ENCODE results near the gene HSPA6.
"Not testable (repeated sequence)": the region's sequence is repeated elsewhere in the genome, so short reads cannot be mapped to it uniquely, and the experiment has no call there.

DNA sequence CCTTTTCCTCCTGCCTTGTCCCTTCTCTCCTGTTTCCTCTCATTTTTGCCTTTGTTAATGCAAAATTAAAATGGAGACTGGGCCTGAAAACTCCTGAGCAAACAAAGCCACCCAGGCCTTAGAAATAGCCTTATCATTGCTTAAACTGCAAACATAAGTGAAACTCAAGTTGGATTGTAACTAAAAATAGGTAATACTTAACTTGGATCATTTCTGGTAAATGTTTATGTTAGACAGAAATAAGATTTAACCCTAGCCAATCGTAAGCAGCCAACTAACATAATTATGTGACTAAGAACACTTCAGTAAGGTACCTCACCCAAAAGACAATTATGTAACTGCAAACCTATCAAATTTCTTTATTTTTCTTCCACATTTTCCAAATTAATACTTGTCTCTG lies 10.4 kb upstream of the HSPA6 start:
- TF ChIP-seq EZH2 (IDR thresholded peaks at IDR 0.05; ENCODE audit: insufficient read depth, low read length): not testable (repeated sequence)
- TF ChIP-seq, protein P1, sequence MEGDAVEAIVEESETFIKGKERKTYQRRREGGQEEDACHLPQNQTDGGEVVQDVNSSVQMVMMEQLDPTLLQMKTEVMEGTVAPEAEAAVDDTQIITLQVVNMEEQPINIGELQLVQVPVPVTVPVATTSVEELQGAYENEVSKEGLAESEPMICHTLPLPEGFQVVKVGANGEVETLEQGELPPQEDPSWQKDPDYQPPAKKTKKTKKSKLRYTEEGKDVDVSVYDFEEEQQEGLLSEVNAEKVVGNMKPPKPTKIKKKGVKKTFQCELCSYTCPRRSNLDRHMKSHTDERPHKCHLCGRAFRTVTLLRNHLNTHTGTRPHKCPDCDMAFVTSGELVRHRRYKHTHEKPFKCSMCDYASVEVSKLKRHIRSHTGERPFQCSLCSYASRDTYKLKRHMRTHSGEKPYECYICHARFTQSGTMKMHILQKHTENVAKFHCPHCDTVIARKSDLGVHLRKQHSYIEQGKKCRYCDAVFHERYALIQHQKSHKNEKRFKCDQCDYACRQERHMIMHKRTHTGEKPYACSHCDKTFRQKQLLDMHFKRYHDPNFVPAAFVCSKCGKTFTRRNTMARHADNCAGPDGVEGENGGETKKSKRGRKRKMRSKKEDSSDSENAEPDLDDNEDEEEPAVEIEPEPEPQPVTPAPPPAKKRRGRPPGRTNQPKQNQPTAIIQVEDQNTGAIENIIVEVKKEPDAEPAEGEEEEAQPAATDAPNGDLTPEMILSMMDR (IDR thresholded peaks at IDR 0.05; ENCODE audit: insufficient read depth, low read depth, low read length): not testable (repeated sequence)

Data from astrocyte (in vitro differentiated cells and primary cell).